Measurements from ENCODE around the gene SPON2.
"Not testable (repeated sequence)": the region's sequence is repeated elsewhere in the genome, so short reads cannot be mapped to it uniquely, and the experiment has no call there.

The SPON2 gene

GRCh38 chr4:1133033-1133432, 39.4 kb downstream of the SPON2 start:
- Histone ChIP-seq H3K4me2 (ENCODE audit: low read depth, low read length, poor library complexity, severe bottlenecking) (no peak overlapping the region), H2AFZ (ENCODE audit: low read length) (no peak overlapping the region), H3K79me2 (ENCODE audit: insufficient read depth, low read length) (no peaks in the 10 kb centered on the region), H3K4me1 (ENCODE audit: insufficient read depth, low read length, poor library complexity, severe bottlenecking) (peaks cover 3% of the 10 kb centered on the region), H3K4me3 (ENCODE audit: low read length, poor library complexity, severe bottlenecking) (no peak overlapping the region), H3K9ac (ENCODE audit: low read depth, low read length, poor library complexity, severe bottlenecking) (no peak overlapping the region), H3F3A (ENCODE audit: low read depth) (no peaks in the 10 kb centered on the region), H3K27me3 (ENCODE audit: insufficient read depth, low read length, poor library complexity, severe bottlenecking) (no peaks in the 10 kb centered on the region), H3K9me3 (ENCODE audit: insufficient read depth, low read depth, low read length) (no peaks in the 10 kb centered on the region), H3K9me2 (replicated peaks; ENCODE audit: low read depth, low read length) (no peaks in the 10 kb centered on the region), H3K36me3 (ENCODE audit: insufficient read depth, low read length) (no peaks in the 10 kb centered on the region), H4K20me1 (ENCODE audit: insufficient read depth, low read length, poor library complexity, severe bottlenecking) (no peaks in the 10 kb centered on the region)
- TF ChIP-seq EZH2phosphoT487 (IDR thresholded peaks at IDR 0.05; ENCODE audit: borderline replicate concordance) (no peak), CTCF (conservative IDR thresholded peaks at IDR 0.05; ENCODE audit: low read length) (no peak)

GRCh38 chr4:1130316-1131186, 41.8 kb downstream of the SPON2 start:
- H3K27me3 ChIP-seq (ENCODE audit: insufficient read depth, low read length, poor library complexity, severe bottlenecking): no peaks in the 10 kb centered on the region
- peak; percentile 100 for TF ChIP-seq CTCF (conservative IDR thresholded peaks at IDR 0.05; ENCODE audit: low read length)
- no peak for TF ChIP-seq EZH2phosphoT487 (IDR thresholded peaks at IDR 0.05; ENCODE audit: borderline replicate concordance)
- no peaks in the 10 kb centered on the region for H4K20me1 ChIP-seq (ENCODE audit: insufficient read depth, low read length, poor library complexity, severe bottlenecking)
- peak overlapping the region; percentile 51; the same call in 1 of the 2 replicates for H2AFZ ChIP-seq (ENCODE audit: low read length)
- no peaks in the 10 kb centered on the region for H3K36me3 ChIP-seq (ENCODE audit: insufficient read depth, low read length)
- H3K4me3 ChIP-seq (ENCODE audit: low read length, poor library complexity, severe bottlenecking): no peak overlapping the region
- H3K9me2 ChIP-seq (replicated peaks; ENCODE audit: low read depth, low read length): no peaks in the 10 kb centered on the region
- H3F3A ChIP-seq (ENCODE audit: low read depth): no peaks in the 10 kb centered on the region
- H3K79me2 ChIP-seq (ENCODE audit: insufficient read depth, low read length): no peaks in the 10 kb centered on the region
- no peaks in the 10 kb centered on the region for H3K9me3 ChIP-seq (ENCODE audit: insufficient read depth, low read depth, low read length)
- H3K9ac ChIP-seq (ENCODE audit: low read depth, low read length, poor library complexity, severe bottlenecking): no peak overlapping the region
- no peaks in the 10 kb centered on the region for H3K4me1 ChIP-seq (ENCODE audit: insufficient read depth, low read length, poor library complexity, severe bottlenecking)
- no peak overlapping the region for H3K4me2 ChIP-seq (ENCODE audit: low read depth, low read length, poor library complexity, severe bottlenecking)

- no peak for TF ChIP-seq EZH2phosphoT487 (IDR thresholded peaks at IDR 0.05; ENCODE audit: borderline replicate concordance)
- TF ChIP-seq CTCF (conservative IDR thresholded peaks at IDR 0.05; ENCODE audit: low read length): no peak
- Histone ChIP-seq H2AFZ (ENCODE audit: low read length) (no peak overlapping the region), H3K79me2 (ENCODE audit: insufficient read depth, low read length) (no peaks in the 10 kb centered on the region), H3K36me3 (ENCODE audit: insufficient read depth, low read length) (no peaks in the 10 kb centered on the region), H3F3A (ENCODE audit: low read depth) (no peaks in the 10 kb centered on the region), H3K9ac (ENCODE audit: low read depth, low read length, poor library complexity, severe bottlenecking) (no peak overlapping the region), H3K27me3 (ENCODE audit: insufficient read depth, low read length, poor library complexity, severe bottlenecking) (peaks cover 6% of the 10 kb centered on the region), H3K4me1 (ENCODE audit: insufficient read depth, low read length, poor library complexity, severe bottlenecking) (no peaks in the 10 kb centered on the region), H3K4me3 (ENCODE audit: low read length, poor library complexity, severe bottlenecking) (no peak overlapping the region), H3K4me2 (ENCODE audit: low read depth, low read length, poor library complexity, severe bottlenecking) (no peak overlapping the region), H3K9me3 (ENCODE audit: insufficient read depth, low read depth, low read length) (no peaks in the 10 kb centered on the region), H3K9me2 (replicated peaks; ENCODE audit: low read depth, low read length) (no peaks in the 10 kb centered on the region), H4K20me1 (ENCODE audit: insufficient read depth, low read length, poor library complexity, severe bottlenecking) (no peaks in the 10 kb centered on the region)
Observed at GRCh38 chr4:1126506-1126905, 45.9 kb downstream of the SPON2 start.

GRCh38 chr4:1125466-1125865, 46.9 kb downstream of the SPON2 start:
- not testable (repeated sequence) for H4K20me1 ChIP-seq (ENCODE audit: insufficient read depth, low read length, poor library complexity, severe bottlenecking); H2AFZ ChIP-seq (ENCODE audit: low read length); H3K4me1 ChIP-seq (ENCODE audit: insufficient read depth, low read length, poor library complexity, severe bottlenecking); H3K36me3 ChIP-seq (ENCODE audit: insufficient read depth, low read length); H3K9me3 ChIP-seq (ENCODE audit: insufficient read depth, low read depth, low read length); H3K9me2 ChIP-seq (replicated peaks; ENCODE audit: low read depth, low read length); H3K9ac ChIP-seq (ENCODE audit: low read depth, low read length, poor library complexity, severe bottlenecking); H3K79me2 ChIP-seq (ENCODE audit: insufficient read depth, low read length); H3K27me3 ChIP-seq (ENCODE audit: insufficient read depth, low read length, poor library complexity, severe bottlenecking); H3F3A ChIP-seq (ENCODE audit: low read depth); H3K4me2 ChIP-seq (ENCODE audit: low read depth, low read length, poor library complexity, severe bottlenecking); H3K4me3 ChIP-seq (ENCODE audit: low read length, poor library complexity, severe bottlenecking)
